Non-pigmented ciliary epithelial cell (primary cell): ENCODE measurements around the gene BIK.

ENCODE experiments used
- DNase-seq: peaks from one replicate; pipeline ENCODE4 v3.0.0-alpha.2; 2010; ENCODE audit warnings: low read depth

BIK gene

GRCh38 chr22:43162412-43163150 is 52.0 kb downstream of the BIK start:
- DNase-seq, result no peak

DNA sequence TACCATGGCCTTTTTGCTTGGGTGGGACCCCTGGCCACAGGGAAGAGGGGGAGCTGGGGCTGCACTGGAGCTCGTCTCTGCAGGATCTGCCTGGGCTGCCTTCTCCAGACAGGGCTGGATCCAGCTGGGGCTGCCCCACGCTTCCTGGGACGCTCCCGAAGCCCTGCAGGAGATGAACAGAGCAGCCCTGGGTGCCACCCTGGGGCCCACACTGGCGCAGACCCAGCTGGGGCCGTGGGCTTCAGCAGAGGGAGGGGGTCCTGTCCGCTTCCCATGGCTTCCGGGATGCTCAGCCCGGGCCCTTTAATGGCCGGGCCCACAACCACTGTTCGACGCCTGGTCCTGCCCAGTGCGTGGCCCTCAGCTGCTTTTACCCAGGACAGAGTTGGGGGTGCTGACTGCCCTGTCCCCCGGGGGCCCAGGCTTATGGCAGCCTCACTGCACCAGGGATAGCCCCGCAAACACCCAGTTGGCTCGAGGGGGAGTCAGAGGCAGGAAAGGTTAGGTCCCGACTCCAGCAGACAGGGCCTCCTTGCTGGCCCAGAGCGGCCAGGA is 52.8 kb downstream of the BIK start:
- no peak for DNase-seq

DNA sequence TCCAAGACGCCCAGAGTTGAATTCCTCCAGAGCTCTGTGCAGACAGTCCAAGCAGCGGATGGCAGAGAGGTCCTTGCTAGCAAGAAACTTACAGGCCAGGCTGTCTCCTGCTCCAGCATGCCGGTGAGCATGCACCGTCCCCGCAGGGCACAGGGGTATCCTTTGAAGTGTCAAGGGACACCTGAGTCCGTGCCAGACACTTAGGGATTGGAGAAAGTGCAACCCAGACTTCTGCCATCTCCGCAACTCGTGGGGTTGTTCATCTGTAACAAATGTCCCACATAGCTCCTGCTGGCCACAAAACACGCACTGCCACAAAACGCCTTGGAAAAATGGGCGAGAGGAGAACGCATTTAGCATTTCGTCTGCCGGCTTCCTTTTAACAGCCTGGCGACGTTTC is 54.1 kb downstream of the BIK start:
- no peak for DNase-seq

DNA sequence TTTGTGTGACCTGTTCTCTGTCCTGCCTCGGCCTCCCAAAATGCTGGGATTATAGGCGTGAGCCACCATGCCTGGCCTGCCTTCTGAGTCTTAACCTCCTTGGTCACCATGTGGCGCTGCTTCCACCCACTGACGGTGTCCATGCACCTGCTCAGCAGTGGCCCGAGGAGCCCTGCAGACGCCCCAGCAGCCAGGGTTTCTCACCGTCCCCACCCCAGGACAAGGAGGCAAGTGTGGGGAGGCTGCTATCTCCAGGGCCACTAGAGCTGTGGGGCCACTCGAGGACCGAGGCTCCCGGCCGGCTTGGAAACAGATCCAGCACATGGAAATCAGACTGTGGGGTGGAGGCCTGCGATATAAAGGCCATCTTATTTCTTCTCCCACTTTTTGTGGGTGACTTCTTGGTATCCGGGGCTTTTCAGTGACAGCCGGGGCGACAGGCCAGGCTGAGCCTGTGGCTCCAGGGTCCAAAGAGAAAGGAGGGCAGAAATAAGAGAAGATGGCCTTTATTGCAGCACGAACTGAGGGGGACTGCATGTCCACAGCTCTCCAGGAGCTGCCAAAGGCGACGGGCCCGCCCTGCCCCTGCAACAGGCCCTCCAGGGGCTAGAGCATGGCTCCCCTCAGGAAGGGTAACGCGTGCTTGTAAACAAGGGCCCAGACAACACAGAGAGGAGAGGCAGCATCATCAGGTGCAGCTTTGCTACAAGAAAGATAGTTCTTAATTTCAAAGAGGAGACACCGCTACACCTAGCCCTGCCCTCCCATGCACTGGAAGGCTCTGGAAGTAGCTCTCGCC is 55.8 kb downstream of the BIK start:
- DNase-seq, result no peak

GRCh38 chr22:43167001-43167589 is 56.5 kb downstream of the BIK start:
- no peak for DNase-seq

- no peak for DNase-seq
Observed at GRCh38 chr22:43168471-43169309, 58.1 kb downstream of the BIK start.

DNA sequence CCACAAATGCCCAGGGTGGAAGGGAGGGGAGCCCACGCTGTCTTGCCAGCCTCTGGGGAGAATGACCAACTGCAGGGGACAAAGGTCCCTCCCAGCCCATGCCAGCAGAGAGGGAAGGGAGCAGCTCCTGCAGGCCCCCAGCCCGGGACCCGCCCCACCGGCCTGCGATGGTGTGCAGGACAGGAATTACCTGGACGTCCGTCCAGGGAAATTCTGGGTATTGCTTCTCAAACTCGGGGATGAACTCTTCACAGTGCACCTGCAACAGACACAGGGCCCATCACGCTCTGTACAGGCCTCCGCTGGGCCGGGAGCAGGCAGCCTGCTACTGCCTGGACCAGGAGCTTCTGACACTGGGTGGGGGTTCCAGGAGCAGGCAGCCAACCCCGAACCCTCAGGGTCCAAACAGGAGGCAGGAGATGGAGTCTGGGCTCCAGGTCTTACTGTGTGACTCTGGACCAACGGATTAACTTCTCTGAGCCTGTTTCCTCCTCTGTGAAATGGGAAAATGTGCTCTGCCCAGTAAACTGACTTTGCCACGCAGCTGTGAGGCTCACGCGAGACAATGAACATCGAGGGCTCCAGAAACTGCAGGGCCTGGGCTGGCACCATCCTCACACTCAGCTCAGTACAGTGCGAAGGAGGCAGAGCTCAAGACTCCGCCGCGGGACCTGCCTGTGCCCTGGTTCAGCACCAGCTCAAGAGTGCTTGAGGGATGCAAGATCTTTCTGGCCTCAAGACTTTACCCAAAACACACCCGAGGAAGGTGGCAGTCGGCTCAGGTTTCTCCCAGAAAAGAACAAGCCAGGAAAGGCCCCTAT is 59.0 kb downstream of the BIK start:
- no peak for DNase-seq

GRCh38 chr22:43170131-43170480 is 59.6 kb downstream of the BIK start:
- no peak for DNase-seq

GRCh38 chr22:43171019-43171491 is 60.5 kb downstream of the BIK start:
- DNase-seq, result no peak

DNA sequence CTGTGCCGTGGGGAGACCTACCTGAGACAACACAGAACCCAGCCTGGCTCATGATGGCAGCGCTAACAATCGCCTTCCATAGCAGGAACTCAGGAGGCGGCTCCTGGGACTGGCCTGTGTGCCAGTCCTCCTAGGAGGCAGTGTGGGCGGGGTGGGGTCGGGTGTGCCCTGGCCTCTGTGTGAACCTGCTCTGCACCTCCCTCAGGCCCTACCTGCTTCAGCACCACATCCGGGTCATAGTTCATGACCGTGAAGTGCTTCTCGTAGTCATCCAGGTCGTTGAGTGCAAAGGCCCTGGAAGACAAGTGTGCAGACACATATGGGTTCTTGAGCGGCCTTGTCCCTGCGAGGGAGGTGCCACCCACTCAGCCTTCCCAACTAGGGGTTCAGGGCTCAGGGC is 61.1 kb downstream of the BIK start:
- no peak for DNase-seq

DNA sequence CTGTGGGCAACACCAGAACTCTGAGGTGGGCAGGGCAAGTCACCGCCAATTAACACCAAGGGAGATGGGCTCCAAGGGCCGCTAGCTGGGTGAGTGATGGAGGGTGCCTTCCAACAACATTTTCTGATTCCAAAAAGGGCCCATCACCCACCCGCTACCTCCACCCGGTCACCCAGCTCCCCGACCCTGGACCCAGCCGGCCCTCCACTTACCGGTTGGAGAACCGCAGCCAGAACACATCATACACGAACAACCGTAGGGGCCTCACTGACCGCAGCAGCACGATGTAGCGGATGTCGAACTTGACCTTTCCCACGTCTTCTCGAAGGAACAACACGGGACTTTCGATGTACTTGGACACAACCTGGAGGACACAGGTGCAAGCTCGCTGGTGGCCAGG is 61.6 kb downstream of the BIK start:
- DNase-seq, result no peak

- DNase-seq, result no peak
Observed at GRCh38 chr22:43173566-43173965, 63.0 kb downstream of the BIK start.

GRCh38 chr22:43173976-43174720 is 63.6 kb downstream of the BIK start:
- no peak for DNase-seq

GRCh38 chr22:43174941-43175531 is 64.5 kb downstream of the BIK start:
- no peak for DNase-seq

DNA sequence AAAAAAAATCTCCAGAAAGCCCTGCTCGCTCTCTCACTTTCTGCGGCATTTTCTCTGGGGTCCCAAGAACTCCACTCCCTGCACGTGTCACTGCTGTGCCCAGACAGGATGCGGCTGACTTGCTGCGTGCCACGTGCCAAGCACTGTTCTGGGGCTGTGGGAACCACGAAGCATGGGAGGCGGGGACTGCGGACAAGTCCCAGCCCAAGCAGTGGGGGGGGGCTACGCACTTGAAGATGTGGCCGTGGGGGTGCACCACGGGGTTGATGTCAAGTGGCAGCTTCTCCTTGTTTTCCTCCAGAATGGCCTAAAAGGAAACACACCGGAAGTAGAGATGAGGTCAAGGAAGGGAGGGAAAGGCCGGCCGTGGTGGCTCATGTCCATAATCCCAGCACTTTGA is 65.5 kb downstream of the BIK start:
- no peak for DNase-seq

DNA sequence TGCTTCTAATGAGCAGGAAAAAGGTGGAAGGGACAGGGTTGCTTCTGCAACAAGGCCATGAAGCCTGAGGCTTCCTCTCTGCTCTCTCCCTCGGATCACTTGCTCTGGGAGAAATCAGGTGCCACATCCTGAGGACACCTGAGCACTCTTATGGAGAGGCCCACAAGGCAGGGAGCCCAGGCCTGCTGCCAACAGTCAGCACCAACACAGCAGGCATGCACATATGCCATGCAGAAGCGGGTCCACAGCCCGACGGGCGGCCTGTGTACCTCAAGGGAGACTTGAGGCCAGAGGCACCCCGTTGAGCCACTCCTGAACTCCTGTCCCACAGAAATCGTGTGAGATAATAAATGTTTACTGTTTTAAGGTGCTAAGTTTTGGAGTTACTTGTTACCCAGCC is 66.9 kb downstream of the BIK start:
- DNase-seq, result no peak
